ENCODE measurements around the gene RABGAP1L. TPM values are rescaled to one million over a fixed set of nuclear protein-coding genes. Genes with fewer than 3 reads are reported as not detected.

RABGAP1L gene
- total RNA-seq, 1 donor, result 28.3 TPM

DNA sequence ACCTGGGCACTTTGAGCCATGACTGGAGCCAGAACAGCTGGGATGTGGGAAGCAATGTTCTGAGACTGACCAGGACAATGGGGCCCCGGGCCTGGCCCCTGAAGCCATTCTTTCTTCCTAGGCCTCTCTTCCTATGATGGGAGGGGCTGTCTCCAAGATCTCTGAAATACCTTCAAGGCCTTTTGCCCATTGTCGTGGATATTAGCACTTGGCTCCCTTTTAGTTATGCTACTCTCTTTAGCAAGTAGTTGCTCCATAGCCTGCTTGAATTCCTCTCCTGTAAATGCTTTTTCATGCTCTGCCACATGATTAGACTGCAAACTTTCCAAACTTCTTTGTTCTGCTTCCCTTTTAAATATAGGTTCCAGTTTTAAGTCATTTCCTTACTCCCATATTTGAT lies 577.5 kb downstream of the RABGAP1L start:
- DNase-seq (ENCODE audit: low read depth in 2 of 3, low spot score in 2 of 3), result no peak

DNA sequence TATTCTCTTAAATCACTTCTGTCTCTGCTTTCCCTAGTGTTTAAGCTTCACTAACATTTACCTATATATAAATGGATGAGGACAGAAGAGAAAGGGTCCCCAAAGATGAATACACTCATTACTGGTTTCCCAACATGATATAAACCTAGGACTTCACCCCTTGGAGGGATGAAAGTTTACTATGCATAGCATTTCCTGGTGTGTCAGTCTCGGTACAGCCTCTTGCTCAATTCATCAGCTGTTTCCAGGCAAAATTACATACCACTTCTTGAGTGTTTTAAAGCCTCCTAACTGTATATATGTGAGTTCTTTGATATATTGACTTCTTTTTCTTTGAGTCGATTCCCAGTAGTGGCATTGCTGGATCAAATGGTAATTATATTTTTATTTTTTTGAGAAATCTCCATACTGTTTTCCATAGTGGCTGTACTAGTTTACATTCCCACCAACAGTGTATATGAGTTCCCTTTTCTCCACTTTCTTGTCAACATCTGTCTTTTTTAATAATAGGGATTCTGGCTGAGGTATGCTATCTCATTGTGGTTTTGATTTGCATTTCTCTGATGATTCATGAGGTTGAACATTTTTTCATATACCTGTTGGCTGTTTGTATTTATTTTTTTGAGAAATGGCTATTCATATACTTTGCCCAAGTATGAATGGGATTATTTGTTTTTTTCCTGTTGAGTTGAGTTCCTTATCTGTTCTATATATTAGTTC lies 581.1 kb downstream of the RABGAP1L start:
- DNase-seq (ENCODE audit: low read depth in 2 of 3, low spot score in 2 of 3), result no peak

GRCh38 chr1:174742805-174743653 lies 583.7 kb downstream of the RABGAP1L start:
- DNase-seq (ENCODE audit: low read depth in 2 of 3, low spot score in 2 of 3), result peak in 1 of 3 donors; percentile 16

DNA sequence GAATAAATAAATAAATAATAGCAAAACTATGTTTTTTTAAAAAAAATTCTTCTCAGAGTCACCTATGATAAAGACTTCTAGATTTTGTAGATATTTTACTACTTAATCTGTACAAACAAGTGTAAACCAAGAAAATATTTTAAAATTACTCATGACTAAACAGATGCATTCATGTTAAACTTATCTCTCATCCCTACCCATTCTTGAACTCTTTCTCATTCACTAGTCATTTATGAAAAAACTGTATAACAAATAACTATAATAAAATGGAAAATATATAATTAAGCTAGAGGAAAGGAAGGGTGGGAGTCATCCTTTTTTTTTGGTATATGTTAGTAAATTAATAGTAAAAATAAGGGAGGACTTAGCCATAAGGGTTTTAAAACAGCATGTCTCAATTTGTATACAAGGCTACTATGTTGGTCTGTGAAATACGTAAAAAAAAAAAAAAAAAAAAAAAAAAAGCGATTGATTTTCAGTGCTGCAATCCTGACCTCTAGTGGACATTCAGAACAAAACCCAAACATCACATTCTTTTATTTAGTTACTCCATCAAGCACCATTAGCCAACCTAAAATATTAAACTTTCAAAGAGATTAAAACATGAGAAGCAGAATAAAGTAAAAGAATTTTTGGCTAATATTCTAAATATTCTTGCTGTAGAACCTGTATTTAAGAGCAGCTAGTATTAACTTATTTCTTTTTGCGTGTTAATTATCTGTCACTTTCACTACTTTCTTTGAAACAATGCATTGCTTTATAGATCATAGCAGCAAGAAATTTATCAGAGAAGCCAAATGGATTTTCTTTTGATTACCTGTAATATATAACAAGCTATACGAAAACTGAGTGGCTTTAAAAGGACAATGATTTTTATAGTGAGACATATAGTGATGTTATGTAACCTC lies 584.6 kb downstream of the RABGAP1L start:
- peak; percentile 9 to 68 (median 35) for DNase-seq (ENCODE audit: low read depth in 2 of 3, low spot score in 2 of 3)

DNA sequence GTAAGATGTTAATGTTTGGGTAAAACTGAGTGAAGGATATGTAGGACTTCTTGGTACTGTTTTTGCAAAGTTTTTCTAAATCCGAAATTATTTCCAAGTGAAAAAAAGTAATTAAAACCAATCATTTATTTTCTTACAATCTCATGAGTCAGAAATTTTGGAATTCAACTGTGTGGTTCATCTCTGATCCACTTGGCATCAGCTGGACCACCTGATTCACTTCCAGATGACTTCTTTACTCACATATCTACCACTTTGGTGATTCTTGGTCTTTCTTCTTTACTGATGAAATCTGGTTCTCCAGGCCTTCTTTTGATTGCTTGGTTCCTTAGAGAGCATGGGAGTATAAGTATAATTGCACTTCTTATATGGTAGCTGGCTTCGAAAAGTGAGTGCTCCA lies 585.6 kb downstream of the RABGAP1L start:
- no peak for DNase-seq (ENCODE audit: low read depth in 2 of 3, low spot score in 2 of 3)

GRCh38 chr1:174746024-174746808 lies 586.9 kb downstream of the RABGAP1L start:
- no peak for DNase-seq (ENCODE audit: low read depth in 2 of 3, low spot score in 2 of 3)

DNA sequence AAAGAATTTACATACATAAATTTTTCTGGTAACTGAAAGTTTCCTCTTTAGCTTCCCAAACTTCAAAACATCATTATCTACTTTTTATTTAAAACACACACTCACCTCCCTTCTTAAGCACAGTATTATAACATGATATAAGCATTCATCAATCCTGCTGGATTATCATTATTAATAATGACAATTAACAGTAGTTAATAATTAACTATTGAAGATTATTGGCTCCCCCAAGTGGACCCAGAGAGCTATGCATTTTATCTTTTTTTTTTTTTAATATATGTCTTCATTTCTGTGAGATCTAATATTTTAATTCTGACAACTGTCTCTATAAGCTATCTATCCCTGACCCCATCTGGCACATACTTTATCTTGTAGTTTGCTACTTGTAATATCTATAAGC lies 588.3 kb downstream of the RABGAP1L start:
- no peak for DNase-seq (ENCODE audit: low read depth in 2 of 3, low spot score in 2 of 3)

DNA sequence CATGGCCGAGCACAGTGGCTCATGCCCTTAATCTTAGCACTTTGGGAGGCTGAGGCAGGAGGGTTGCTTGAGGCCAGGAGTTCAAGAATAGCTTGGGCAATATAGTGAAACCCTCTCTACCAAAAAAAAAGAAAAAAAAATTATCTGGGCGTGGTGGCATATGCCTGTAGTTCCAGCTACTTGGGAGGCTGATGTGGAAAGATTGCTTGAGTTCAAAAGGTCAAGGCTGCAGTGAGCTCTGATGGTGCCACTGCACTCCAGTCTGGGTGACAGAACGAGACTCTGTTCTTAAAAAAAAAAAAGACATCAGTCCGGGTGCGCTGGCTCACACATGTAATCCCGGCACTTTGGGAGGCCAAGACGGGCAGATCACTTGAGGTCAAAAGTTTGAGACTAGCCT lies 589.3 kb downstream of the RABGAP1L start:
- no peak for DNase-seq (ENCODE audit: low read depth in 2 of 3, low spot score in 2 of 3)

DNA sequence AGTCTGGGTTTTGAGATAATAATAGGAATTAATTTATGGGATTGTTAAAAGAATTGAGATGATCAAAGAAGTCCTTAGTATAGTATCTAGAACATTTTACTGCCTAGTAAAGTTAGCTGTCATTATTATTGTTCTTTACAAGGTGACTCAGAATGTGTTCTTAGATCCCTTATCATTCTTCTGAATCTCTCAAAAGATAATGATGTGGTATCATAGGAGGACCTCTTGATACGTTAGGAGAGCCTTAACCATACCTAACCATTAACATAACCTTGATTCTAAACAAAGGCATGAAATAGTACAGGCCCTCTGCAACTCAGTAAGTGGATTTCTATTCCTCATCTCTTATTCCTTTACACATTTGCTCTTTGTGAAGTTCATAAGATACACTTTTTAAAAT lies 593.8 kb downstream of the RABGAP1L start:
- no peak for DNase-seq (ENCODE audit: low read depth in 2 of 3, low spot score in 2 of 3)

DNA sequence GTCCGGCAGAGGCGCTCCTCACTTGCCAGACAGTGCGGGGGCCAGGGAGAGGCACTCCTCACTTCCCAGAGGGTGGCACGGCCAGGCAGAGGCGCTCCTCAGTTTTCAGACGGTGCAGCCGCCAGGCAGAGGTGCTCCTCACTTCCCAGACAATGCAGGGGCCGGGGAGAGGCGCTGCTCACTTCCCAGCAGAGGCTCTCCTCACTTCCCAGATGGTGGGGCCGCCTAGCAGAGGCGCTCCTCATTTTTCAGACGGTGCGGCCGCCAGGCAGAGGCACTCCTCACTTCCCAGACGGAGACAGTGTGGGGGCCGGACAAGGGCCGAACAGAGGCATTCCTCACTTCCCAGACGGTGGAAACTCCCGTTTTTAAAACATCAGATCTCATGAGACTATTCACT lies 602.0 kb downstream of the RABGAP1L start:
- no peak for DNase-seq (ENCODE audit: low read depth in 2 of 3, low spot score in 2 of 3)

DNA sequence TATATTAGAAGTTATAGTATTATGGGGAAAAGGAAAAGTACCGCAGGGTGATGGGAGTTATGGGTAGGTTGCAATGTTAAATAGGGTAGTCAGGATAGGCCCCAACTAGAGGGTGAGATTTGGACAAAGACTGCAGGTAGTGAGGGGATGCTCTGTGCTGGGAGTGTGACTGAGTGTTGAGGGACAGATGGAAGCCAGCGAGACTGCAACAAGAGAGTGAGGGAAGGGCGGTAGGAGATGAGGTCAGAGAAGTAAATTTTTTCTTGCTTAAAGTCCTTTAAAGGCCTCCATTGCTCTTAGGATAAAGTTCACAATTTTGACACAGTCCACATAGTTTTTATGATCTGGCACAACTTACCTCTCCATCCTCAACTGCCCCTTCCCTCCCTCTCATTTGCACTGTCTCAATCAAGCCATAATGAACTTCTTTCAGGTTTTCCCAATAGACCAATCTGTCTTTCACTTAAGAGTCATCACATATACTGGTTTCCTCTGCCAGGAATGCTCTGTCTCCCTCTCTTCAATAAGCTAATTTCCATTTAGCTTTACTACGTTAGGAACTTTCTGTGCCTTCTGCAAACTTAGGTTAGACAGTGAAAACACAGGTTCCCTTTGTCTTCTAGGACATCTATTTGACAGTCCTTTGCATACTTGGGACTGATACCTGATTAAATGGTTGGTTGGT lies 602.7 kb downstream of the RABGAP1L start:
- no peak for DNase-seq (ENCODE audit: low read depth in 2 of 3, low spot score in 2 of 3)

- no peak for DNase-seq (ENCODE audit: low read depth in 2 of 3, low spot score in 2 of 3)
Measured at GRCh38 chr1:174764191-174764590, 604.9 kb downstream of the RABGAP1L start.

- DNase-seq (ENCODE audit: low read depth in 2 of 3, low spot score in 2 of 3), result no peak
Measured at GRCh38 chr1:174766727-174767126, 607.4 kb downstream of the RABGAP1L start.

- DNase-seq (ENCODE audit: low read depth in 2 of 3, low spot score in 2 of 3), result no peak
Measured at GRCh38 chr1:174768516-174768915, 609.2 kb downstream of the RABGAP1L start.

DNA sequence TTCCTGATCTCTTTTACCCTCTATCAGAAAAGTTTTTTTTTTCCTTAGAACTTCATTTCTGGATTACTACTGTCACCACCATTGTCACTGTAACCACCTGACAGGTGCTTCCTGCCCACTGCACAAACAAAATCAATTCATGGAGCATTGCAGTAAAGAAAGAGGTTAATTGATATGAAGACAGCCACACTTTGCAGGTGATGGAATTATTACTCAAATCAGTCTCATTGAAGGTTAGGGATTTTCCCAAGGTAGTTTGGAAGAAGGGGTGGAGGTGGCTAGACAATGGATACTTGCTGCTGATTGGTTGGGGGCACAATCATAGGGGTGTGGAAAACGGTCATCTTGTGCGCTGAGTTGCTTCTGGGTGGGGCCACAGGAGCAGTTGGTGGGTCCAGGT lies 609.6 kb downstream of the RABGAP1L start:
- no peak for DNase-seq (ENCODE audit: low read depth in 2 of 3, low spot score in 2 of 3)

- peak; percentile 13 to 88 (median 57) for DNase-seq (ENCODE audit: low read depth in 2 of 3, low spot score in 2 of 3)
Measured at GRCh38 chr1:174769961-174770549, 610.7 kb downstream of the RABGAP1L start.

- no peak for DNase-seq (ENCODE audit: low read depth in 2 of 3, low spot score in 2 of 3)
Measured at GRCh38 chr1:174775621-174776020, 616.3 kb downstream of the RABGAP1L start.

- no peak for DNase-seq (ENCODE audit: low read depth in 2 of 3, low spot score in 2 of 3)
Measured at GRCh38 chr1:174777262-174777661, 617.9 kb downstream of the RABGAP1L start.

- no peak for DNase-seq (ENCODE audit: low read depth in 2 of 3, low spot score in 2 of 3)
Measured at GRCh38 chr1:174785510-174785909, 626.2 kb downstream of the RABGAP1L start.

Measured in hematopoietic multipotent progenitor cell (in vitro differentiated cells).